ENCODE results near the gene ACVR1. TPM values are rescaled to one million over a fixed set of nuclear protein-coding genes. Genes with fewer than 3 reads are reported as not detected.

ACVR1 gene
- polyA plus RNA-seq, 1 of the 3 experiments (the other 2 are of a cell fraction) = 22.4 TPM

DNA sequence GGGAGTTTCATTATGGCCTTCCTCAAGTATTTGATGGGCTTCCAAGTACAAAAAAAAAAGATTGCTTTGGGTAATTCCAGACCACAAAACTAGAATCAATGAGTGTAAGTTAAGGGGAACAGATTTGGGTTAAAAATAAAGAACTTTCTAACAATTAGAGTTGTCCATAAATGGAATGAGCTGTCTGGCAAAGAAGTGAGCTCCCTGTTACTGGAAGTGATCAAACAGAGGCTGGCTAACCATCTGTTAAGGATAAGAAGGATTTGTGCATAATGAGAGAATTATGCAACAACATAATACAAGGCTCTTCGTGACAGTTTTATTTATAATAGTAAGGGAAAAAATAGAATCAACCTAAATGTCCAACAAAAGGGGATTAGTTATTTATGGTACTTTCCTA is 44.6 kb upstream of the ACVR1 start:
- DNase-seq = no peak
- Histone ChIP-seq H2AFZ (ENCODE audit: low read depth) (no peak overlapping the region), H3K4me2 (no peak overlapping the region), H3K27ac (ENCODE audit: low read depth in 2 of 2, low read length in 1 of 2) (no peak overlapping the region), H3K4me3 (ENCODE audit: low read depth in 2 of 2, low read length in 1 of 2) (no peak overlapping the region), H4K20me1 (ENCODE audit: insufficient read depth) (no peaks in the 10 kb centered on the region), H3K9ac (no peak overlapping the region), H3K27me3 (ENCODE audit: insufficient read depth) (no peaks in the 10 kb centered on the region), H3K79me2 (ENCODE audit: insufficient read depth) (no peaks in the 10 kb centered on the region), H3K36me3 (replicated peaks in 1 of 2; ENCODE audit: control insufficient read depth in 1 of 2, insufficient read depth in 2 of 2, low read length in 1 of 2) (no peaks in the 10 kb centered on the region), H3K9me2 (no peaks in the 10 kb centered on the region), H3K9me3 (no peaks in the 10 kb centered on the region), H3F3A (replicated peaks; ENCODE audit: insufficient read depth) (no peaks in the 10 kb centered on the region), H3K4me1 (ENCODE audit: control insufficient read depth in 1 of 2, insufficient read depth in 2 of 2, low read depth in 1 of 2, low read length in 1 of 2) (no peaks in the 10 kb centered on the region)
- ChIA-PET CTCF (no interaction called here), POLR2A (no interaction called here)
- WGBS (ENCODE audit: low lambda C conversion rate) = 35% methylated on average over 1 of the region's 1 CpG
- no peak for TF ChIP-seq GATA2 (CRISPR knock-in tag; IDR thresholded peaks at IDR 0.05)
- no peak for TF ChIP-seq SIN3A (IDR thresholded peaks at IDR 0.05; ENCODE audit: borderline replicate concordance, low read depth, low read length)
- TF ChIP-seq MEF2A (IDR thresholded peaks at IDR 0.05; ENCODE audit: borderline replicate concordance, low read depth) = no peak
- TF ChIP-seq NRF1 (IDR thresholded peaks at IDR 0.05; ENCODE audit: low read depth, low read length) = no peak
- TF ChIP-seq JUND (IDR thresholded peaks at IDR 0.05) = no peak
- TF ChIP-seq GABPA (IDR thresholded peaks at IDR 0.05; ENCODE audit: low read depth) = no peak
- TF ChIP-seq TEAD4 (IDR thresholded peaks at IDR 0.05; ENCODE audit: borderline replicate concordance, insufficient read depth) = no peak
- TF ChIP-seq SMC3 (IDR thresholded peaks at IDR 0.05; ENCODE audit: low read depth, low read length) = no peak
- TF ChIP-seq, protein P1, sequence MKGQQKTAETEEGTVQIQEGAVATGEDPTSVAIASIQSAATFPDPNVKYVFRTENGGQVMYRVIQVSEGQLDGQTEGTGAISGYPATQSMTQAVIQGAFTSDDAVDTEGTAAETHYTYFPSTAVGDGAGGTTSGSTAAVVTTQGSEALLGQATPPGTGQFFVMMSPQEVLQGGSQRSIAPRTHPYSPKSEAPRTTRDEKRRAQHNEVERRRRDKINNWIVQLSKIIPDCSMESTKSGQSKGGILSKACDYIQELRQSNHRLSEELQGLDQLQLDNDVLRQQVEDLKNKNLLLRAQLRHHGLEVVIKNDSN (IDR thresholded peaks at IDR 0.05; ENCODE audit: borderline replicate concordance, low read depth) = no peak
- TF ChIP-seq CTCF (IDR thresholded peaks at IDR 0.05) = no peak
- no peak for TF ChIP-seq RAD21 (IDR thresholded peaks at IDR 0.05; ENCODE audit: low read length)
- no peak for TF ChIP-seq RFX5 (IDR thresholded peaks at IDR 0.05; ENCODE audit: low read length)
- no peak for TF ChIP-seq RXRA (IDR thresholded peaks at IDR 0.05; ENCODE audit: borderline replicate concordance, low read depth)
- TF ChIP-seq, protein P2, sequence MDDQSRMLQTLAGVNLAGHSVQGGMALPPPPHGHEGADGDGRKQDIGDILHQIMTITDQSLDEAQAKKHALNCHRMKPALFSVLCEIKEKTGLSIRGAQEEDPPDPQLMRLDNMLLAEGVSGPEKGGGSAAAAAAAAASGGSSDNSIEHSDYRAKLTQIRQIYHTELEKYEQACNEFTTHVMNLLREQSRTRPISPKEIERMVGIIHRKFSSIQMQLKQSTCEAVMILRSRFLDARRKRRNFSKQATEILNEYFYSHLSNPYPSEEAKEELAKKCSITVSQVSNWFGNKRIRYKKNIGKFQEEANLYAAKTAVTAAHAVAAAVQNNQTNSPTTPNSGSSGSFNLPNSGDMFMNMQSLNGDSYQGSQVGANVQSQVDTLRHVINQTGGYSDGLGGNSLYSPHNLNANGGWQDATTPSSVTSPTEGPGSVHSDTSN (IDR thresholded peaks at IDR 0.05) = no peak
- no peak for TF ChIP-seq TCF12 (IDR thresholded peaks at IDR 0.05)
- no peak for TF ChIP-seq IRF3 (IDR thresholded peaks at IDR 0.05; ENCODE audit: low read depth, low read length)
- TF ChIP-seq POLR2AphosphoS5 (IDR thresholded peaks at IDR 0.05; ENCODE audit: low read depth, low read length) = no peak
- TF ChIP-seq TAF1 (IDR thresholded peaks at IDR 0.05; ENCODE audit: borderline replicate concordance, low read depth, low read length) = no peak

Measured in SK-N-SH (cell line).